Osteocyte (in vitro differentiated cells): Measurements from ENCODE around the gene OGA. TPM values are rescaled to one million over a fixed set of nuclear protein-coding genes. Genes with fewer than 3 reads are reported as not detected.

ENCODE experiments used
- DNase-seq: peaks from one replicate; pipeline ENCODE4 v3.0.0; 2021; ENCODE audit warnings: mixed read lengths; ENCODE audit not compliant: unreplicated experiment; ENCODE audit errors: extremely low spot score
- H3K27ac Mint-ChIP-seq: one replicate; pipeline ENCODE4 v1.8.0; 2021; ENCODE audit warnings: mild to moderate bottlenecking, mixed read lengths; ENCODE audit not compliant: unreplicated experiment
- H3K27me3 Mint-ChIP-seq: one replicate; pipeline ENCODE4 v1.8.0; 2021; ENCODE audit warnings: mixed read lengths; ENCODE audit not compliant: unreplicated experiment
- H3K36me3 Mint-ChIP-seq: one replicate; pipeline ENCODE4 v1.8.0; 2021; ENCODE audit warnings: mixed read lengths; ENCODE audit not compliant: unreplicated experiment
- H3K4me1 Mint-ChIP-seq: one replicate; pipeline ENCODE4 v1.8.0; 2021; ENCODE audit warnings: mixed read lengths; ENCODE audit not compliant: unreplicated experiment
- H3K4me3 Mint-ChIP-seq: one replicate; pipeline ENCODE4 v1.8.0; 2021; ENCODE audit warnings: mild to moderate bottlenecking, moderate library complexity, mixed read lengths; ENCODE audit not compliant: unreplicated experiment
- H3K9me3 Mint-ChIP-seq: one replicate; pipeline ENCODE4 v1.8.0; 2021; ENCODE audit warnings: mixed read lengths; ENCODE audit not compliant: unreplicated experiment
- CTCF ChIP-seq: fragments of 200-600 bp; sonication (generic); IDR thresholded peaks from 2 replicates; pipeline ENCODE4 v1.5.0; 2021; ENCODE audit warnings: antibody characterized with exemption, mild to moderate bottlenecking, moderate library complexity
- total RNA-seq: library from RNA; stranded (reverse); gene quantifications from 2 replicates; pipeline ENCODE4 v1.2.1, GENCODE V29; 2021

Gene OGA
- total RNA-seq, 1 donor from 2014 or later = 113 TPM

- H3K4me3 Mint-ChIP-seq = peak within 1 kb of the TSS; percentile 55
- H3K27me3 Mint-ChIP-seq = peaks cover 67% of the 10 kb centered on the region
- peak; percentile 81 for DNase-seq
- TF ChIP-seq CTCF = no peak
- no peak within 1 kb of the TSS for H3K27ac Mint-ChIP-seq
- H3K9me3 Mint-ChIP-seq = no peaks in the 10 kb centered on the region
- no peaks in the 10 kb centered on the region for H3K36me3 Mint-ChIP-seq
- peaks cover 26% of the 10 kb centered on the region for H3K4me1 Mint-ChIP-seq
Measured at GRCh38 chr10:101775273-101776160, 42.7 kb downstream of the OGA start, which contains the start of gene FGF8. FGF8 (minus strand) TSS chr10:101776114; CDS start chr10:101775900, 214 bp downstream.

GRCh38 chr10:101774589-101775272 lies 43.5 kb downstream of the OGA start:
- no peaks in the 10 kb centered on the region for H3K9me3 Mint-ChIP-seq
- TF ChIP-seq CTCF = no peak
- peaks cover 22% of the 10 kb centered on the region for H3K4me1 Mint-ChIP-seq
- DNase-seq = peak; percentile 81
- H3K27me3 Mint-ChIP-seq = peaks cover 70% of the 10 kb centered on the region
- H3K4me3 Mint-ChIP-seq = peak overlapping the region; percentile 42
- no peaks in the 10 kb centered on the region for H3K36me3 Mint-ChIP-seq
- no peak overlapping the region for H3K27ac Mint-ChIP-seq

GRCh38 chr10:101773923-101774588 lies 44.2 kb downstream of the OGA start:
- Mint-ChIP-seq H3K27me3 (peaks cover 69% of the 10 kb centered on the region), H3K4me1 (peaks cover 16% of the 10 kb centered on the region), H3K9me3 (no peaks in the 10 kb centered on the region), H3K27ac (no peak overlapping the region), H3K4me3 (no peak overlapping the region), H3K36me3 (no peaks in the 10 kb centered on the region)
- no peak for TF ChIP-seq CTCF
- no peak for DNase-seq

GRCh38 chr10:101772895-101773761 lies 45.1 kb downstream of the OGA start:
- peak; percentile 60 for DNase-seq
- Mint-ChIP-seq H3K36me3 (no peaks in the 10 kb centered on the region), H3K27me3 (peaks cover 69% of the 10 kb centered on the region), H3K27ac (no peak overlapping the region), H3K9me3 (no peaks in the 10 kb centered on the region), H3K4me1 (peaks cover 12% of the 10 kb centered on the region), H3K4me3 (no peak overlapping the region)
- no peak for TF ChIP-seq CTCF
